NCI-H748 (cell line): ENCODE measurements around the gene HSPA1A.
A peak's percentile ranks its signal among the peaks of the same experiment; 100 is the strongest.
"Not testable (repeated sequence)": the region's sequence is repeated elsewhere in the genome, so short reads cannot be mapped to it uniquely, and the experiment has no call there.

Source experiments
- DNase-seq: peaks from one replicate; lab custom pipeline; 2025; ENCODE audit not compliant: unreplicated experiment; lab: John Stamatoyannopoulos, UW

The HSPA1A gene

GRCh38 chr6:31808599-31808998 lies 6.7 kb upstream of the HSPA1A start:
- not testable (repeated sequence) for DNase-seq

DNA sequence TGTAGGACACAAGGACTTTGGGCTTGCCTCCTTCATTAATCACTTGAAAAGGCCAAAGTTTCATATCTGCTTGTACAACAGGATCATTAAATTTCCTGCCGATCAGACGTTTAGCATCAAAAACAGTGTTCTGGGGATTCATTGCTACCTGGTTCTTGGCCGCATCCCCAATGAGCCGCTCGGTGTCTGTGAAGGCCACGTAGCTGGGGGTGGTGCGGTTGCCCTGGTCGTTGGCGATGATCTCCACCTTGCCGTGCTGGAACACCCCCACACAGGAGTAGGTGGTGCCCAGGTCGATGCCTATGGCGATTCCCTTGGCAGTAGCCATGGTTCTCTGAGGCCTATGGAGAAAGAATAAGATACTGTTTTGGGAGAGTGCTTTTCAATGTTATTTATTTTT lies 3.7 kb upstream of the HSPA1A start:
- DNase-seq: no peak

DNA sequence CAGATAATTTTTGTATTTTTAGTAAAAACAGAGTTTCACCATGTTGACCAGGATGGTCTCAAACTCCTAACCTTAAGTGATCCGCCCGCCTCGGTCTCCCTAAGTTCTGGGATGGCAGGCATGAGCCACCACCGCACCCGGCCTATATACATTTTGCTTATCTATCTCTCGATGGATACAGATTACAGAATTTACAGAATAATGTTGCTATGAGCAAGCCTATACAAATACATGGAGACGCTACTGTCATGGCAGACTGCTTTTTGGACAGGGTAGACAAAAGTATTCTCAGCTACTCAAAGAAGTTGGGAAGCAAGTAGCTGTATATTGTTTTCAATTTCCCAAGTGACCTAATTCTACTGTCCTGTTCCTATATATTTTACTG lies 1.9 kb upstream of the HSPA1A start:
- DNase-seq: no peak

- DNase-seq: peak; percentile 99
Observed at GRCh38 chr6:31814677-31815024, 692 bp upstream of the HSPA1A start.

GRCh38 chr6:31817133-31817928 lies 2.0 kb downstream of the HSPA1A start:
- not testable (repeated sequence) for DNase-seq

DNA sequence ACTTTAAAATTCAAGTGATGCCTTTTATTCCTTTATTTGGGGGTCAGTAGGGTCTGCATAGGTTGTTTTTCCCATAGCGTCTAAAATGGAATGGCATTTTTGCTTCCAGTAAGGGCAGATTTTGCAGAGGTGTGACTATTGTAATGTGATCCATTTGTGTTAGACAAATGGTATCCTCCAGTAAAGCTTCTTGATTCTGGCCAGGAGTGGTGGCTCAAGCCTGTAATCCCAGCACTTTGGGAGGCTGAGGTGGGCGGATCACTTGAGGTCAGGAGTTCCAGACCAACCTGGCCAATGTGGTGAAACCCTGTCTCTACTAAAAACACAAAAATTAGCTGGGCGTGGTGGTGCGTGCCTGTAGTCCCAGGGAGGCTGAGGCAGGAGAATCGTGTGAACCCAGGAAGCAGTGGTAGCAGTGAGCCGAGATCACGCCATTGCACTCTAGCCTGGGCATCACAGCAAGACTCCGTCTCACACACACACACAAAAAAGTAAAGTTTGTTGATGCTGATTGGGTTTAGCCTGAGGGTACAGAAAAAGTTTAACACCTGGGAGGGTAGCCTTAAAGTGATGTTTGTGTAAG lies 2.7 kb downstream of the HSPA1A start:
- not testable (repeated sequence) for DNase-seq

DNA sequence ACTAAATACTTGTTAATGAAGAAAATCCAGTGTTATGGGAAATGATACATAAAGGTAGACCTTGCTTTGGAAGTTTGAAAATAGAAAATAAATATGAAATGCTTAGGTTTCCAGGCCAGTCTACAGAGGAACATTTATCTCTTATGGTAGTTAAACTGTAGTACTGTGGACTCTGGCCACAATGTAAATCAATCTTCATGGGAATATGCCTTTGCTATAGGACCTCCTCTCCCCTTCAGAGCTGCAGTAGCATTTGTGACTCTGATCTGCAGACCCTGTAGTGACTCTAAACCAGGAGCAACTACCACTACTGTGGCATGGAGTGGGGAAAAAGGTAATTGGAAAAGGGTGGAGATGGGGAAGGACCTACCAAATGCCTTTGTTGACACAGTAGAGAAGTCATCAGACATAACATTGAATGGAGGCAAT lies 4.5 kb downstream of the HSPA1A start:
- DNase-seq: no peak

DNA sequence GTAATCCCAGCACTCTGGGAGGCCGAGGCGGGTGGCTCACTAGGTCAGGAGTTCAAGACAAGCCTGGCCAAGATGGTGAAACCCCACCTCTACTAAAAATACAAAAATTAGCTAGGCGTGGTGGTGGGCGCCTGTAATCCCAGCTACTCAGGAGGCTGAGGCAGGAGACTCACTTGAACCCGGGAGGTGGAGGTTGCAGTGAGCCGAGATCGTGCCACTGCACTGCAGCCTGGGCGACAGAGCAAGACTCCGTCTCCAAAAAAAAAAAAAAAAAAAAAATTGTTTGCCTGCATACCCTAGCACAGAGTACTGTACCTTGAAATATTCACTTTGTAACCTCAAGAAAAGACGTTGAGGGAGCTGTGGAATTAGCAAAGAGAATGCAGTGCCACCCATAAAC lies 5.1 kb downstream of the HSPA1A start:
- DNase-seq: not testable (repeated sequence)

DNA sequence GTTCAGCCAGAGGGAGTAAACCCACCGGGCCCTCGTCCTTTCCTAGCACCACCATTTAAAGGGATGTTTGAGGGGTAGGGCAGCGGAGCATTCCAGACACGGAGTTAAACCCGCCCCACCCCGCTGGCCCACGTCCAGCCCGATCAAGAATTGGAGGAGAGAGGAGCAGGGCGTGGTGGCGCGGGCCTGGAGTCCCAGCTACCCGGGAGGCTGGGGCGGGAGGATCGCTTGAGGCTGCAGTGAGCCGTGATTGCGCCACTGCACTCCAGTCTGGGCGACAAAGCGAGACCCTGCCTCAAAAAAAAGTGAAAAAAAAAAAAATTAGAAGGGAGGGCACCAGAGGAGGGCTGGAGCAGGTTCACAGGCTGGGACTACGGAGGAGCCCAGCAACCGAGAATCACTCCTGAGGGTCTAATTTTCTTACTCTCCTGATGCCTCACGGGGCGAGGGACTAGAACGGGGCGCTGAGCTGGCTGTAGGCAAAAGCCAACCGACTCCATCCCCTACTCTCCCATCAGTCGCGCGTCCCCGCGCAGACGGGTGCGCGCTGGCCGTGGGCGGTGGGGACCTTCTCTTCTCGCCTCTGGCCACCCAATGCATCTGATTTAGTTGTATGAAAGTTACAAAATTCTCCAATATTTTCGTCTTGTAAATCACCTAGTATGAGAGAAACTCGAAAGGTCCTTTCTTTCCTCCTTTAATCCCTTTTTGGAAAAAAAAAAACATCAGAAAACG lies 6.1 kb downstream of the HSPA1A start:
- peak; percentile 84 for DNase-seq

DNA sequence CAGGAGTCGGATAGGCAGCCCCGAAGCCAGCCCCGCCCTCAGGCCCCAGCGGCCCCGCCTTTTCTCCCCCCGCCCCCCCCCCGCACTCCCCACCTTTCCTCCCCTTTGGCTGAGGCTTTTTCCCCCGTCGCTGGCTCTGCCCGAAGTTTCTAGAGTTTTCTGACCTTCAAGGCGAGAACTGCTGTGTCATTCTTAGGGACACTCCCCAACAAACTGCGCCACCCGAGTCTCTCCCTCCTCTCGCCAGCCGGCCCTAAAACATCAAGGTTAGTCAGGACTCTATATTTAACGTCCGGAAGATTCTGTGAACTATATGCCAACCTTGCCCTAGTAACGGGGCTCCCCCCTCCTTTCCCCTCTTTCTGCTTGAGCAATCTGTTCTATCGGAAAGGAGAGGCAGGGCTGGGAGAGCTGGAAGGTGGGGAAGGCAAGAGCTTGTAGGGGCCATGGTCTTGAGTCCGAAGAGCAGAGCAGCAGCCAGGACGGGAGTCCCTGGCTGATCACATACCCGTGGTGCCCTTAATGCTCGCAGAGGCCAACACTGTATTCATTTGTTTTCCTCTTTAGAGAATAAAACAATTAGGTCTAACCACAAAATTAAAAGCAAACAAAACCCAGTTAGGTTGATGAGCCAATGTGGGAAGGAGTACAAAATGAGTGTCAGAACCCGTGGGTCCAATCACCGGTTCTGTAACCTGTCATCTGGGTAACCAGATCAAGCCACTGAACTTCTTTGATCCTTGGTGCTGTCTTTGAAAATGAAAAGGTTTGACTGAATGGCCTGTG lies 6.9 kb downstream of the HSPA1A start:
- DNase-seq: peak; percentile 71

- DNase-seq: not testable (repeated sequence)
Observed at GRCh38 chr6:31823592-31824196, 8.4 kb downstream of the HSPA1A start.

DNA sequence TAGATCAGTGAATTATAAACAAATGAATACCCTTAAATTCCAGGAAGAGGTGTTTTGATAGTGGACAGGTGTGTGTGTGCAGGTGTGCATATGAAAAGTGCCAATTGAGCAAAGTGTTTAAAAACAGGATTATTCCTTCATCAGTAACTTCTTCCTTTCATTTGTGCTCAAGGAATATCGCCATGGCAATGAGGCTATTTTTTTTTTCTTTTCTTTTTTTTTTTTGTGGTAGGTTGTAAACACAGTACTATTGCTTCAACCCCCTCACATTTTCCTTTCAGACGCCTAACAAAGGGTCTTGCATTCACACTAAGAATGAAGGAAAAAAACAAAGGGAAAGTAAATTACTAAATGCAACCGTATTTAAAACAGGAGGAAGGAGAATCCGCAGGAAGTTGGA lies 10.2 kb downstream of the HSPA1A start:
- no peak for DNase-seq

DNA sequence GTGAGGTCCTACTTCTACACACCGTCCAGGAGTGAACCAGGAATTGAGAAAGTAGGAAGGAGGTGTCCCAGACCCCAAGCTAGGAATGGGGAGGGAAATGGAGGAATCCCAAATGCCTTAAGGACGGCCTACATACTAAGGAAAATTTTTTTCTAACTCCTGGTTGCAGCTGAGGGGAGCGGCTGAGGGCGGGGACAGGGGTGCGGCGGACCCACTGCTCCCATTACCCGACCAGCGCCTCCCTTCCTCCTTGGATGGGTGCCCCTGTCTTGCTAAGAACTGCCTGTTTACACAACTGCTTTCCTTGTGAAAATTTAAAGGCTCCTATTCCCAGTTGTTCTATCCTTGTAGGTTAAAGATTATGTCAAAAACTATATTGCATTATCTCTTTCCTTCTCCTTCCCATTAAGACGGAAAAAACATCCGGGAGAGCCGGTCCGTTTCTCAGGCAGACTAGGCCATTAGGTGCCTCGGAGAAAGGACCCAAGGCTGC lies 11.5 kb downstream of the HSPA1A start:
- DNase-seq: no peak

DNA sequence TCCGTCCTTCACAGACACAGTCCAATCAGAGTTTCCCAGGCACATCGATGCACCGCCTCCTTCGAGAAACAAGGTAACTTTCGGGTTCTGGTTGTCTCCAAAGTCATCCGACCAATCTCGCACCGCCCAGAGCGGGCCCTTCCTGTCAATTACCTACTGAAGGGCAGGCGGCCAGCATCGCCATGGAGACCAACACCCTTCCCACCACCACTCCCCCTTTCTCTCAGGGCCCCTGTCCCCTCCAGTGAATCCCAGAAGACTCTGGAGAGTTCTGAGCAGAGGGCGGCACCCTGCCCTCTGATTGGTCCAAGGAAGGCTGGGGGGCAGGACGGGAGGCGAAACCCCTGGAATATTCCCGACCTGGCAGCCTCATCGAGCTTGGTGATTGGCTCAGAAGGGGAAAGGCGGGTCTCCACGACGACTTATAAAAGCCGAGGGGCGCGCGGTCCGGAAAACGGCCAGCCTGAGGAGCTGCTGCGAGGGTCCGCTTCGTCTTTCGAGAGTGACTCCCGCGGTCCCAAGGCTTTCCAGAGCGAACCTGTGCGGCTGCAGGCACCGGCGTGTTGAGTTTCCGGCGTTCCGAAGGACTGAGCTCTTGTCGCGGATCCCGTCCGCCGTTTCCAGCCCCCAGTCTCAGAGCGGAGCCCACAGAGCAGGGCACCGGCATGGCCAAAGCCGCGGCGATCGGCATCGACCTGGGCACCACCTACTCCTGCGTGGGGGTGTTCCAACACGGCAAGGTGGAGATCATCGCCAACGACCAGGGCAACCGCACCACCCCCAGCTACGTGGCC lies 12.1 kb downstream of the HSPA1A start, which contains the start of gene HSPA1B:
HSPA1B (plus strand) TSS at position 453 of the 794 bp plus-strand sequence; CDS start at position 666, 213 bp downstream.
- DNase-seq: peak; percentile 100

DNA sequence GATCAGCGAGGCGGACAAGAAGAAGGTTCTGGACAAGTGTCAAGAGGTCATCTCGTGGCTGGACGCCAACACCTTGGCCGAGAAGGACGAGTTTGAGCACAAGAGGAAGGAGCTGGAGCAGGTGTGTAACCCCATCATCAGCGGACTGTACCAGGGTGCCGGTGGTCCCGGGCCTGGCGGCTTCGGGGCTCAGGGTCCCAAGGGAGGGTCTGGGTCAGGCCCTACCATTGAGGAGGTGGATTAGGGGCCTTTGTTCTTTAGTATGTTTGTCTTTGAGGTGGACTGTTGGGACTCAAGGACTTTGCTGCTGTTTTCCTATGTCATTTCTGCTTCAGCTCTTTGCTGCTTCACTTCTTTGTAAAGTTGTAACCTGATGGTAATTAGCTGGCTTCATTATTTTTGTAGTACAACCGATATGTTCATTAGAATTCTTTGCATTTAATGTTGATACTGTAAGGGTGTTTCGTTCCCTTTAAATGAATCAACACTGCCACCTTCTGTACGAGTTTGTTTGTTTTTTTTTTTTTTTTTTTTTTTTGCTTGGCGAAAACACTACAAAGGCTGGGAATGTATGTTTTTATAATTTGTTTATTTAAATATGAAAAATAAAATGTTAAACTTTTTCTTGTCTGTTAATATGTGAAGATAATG lies 14.4 kb downstream of the HSPA1A start:
- DNase-seq: peak; percentile 66

GRCh38 chr6:31830886-31831335 lies 15.6 kb downstream of the HSPA1A start:
- DNase-seq: no peak

DNA sequence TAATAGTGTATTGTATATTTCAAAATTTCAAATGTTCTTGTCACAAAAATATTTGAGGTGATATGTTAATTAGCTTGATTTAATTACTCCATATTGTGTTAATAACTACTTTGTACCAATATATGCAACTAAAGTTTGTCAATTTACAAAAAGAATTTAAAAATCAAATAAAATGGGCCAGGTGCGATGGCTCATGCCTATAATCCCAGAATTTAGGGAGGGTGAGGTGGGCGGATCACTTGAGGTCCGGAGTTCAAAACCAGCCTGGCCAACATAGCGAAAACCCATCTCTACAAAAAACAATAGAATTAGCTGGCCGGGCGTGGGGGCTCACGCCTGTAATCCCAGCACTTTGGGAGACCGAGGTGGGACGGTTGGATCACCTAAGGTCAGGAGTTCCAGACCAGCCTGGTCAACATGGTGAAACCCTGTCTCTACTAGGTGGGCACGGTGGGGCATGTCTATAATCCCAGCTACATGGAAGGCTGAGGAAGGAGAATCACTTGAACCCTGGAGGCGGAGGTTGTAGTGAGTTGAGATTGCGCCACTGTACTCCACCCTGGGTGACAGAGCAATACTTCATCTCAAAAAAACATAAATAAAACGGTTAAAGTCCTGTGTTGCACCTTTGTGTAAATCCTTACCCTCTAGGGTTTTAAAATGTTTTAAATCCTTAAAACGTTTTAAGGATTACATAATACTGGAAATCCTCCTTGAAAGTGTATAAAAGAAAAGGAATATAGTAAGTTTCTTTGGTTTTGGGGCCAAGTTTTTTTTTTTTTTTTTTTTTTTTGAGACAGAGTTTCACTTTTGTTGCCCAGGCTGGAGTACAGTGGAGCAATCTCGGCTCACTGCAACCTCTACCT lies 16.2 kb downstream of the HSPA1A start:
- DNase-seq: no peak
